ENCODE measurements around the gene GARIN3. TPM values are rescaled to one million over a fixed set of nuclear protein-coding genes. Genes with fewer than 3 reads are reported as not detected.

Gene GARIN3
- total RNA-seq, 1 donor from 2014 or later = not detected

- H3K4me3 ChIP-seq = no peak overlapping the region
- no peak for ATAC-seq
These were observed 10.8 kb downstream of the GARIN3 start for GRCh38 chr5:157155297-157155696.

GRCh38 chr5:157150995-157151394, 15.1 kb downstream of the GARIN3 start:
- DNase-seq = no peak
- intact Hi-C loops (cut with DNase I) = no loop called here
- Histone ChIP-seq H3K4me1 (no peaks in the 10 kb centered on the region), H3K36me3 (no peaks in the 10 kb centered on the region), H3K27me3 (no peaks in the 10 kb centered on the region), H3K4me3 (no peak overlapping the region), H3K9me3 (no peaks in the 10 kb centered on the region), H3K27ac (no peak overlapping the region)
- ATAC-seq = no peak
- TF ChIP-seq CTCF (IDR thresholded peaks at IDR 0.05) = no peak

More at GRCh38 chr5:157155297-157155696, 10.8 kb downstream of the GARIN3 start:
- DNase-seq = no peak
- Histone ChIP-seq H3K36me3 (no peaks in the 10 kb centered on the region), H3K27me3 (no peaks in the 10 kb centered on the region), H3K4me1 (no peaks in the 10 kb centered on the region), H3K27ac (no peak overlapping the region), H3K9me3 (no peaks in the 10 kb centered on the region)
- no peak for TF ChIP-seq CTCF (IDR thresholded peaks at IDR 0.05)
- intact Hi-C loops (cut with DNase I) = no loop called here

- no peaks in the 10 kb centered on the region for H3K4me1 ChIP-seq
- intact Hi-C loops (cut with DNase I) = no loop called here
- peak; percentile 93 for TF ChIP-seq CTCF (IDR thresholded peaks at IDR 0.05)
These were observed 17.1 kb downstream of the GARIN3 start for GRCh38 chr5:157148734-157149615.

GRCh38 chr5:157143127-157143971, 22.7 kb downstream of the GARIN3 start:
- Histone ChIP-seq H3K4me1 (peaks cover 14% of the 10 kb centered on the region), H3K27me3 (no peaks in the 10 kb centered on the region), H3K27ac (peak overlapping the region; percentile 95), H3K4me3 (peak overlapping the region; percentile 92), H3K36me3 (peaks cover 5% of the 10 kb centered on the region), H3K9me3 (no peaks in the 10 kb centered on the region)
- no peak for TF ChIP-seq CTCF (IDR thresholded peaks at IDR 0.05)
- intact Hi-C loops (cut with DNase I) = no loop called here
- ATAC-seq (peak; percentile 38), DNase-seq (peak; percentile 76)

More at GRCh38 chr5:157148734-157149615, 17.1 kb downstream of the GARIN3 start:
- ATAC-seq = peak; percentile 93
- no peaks in the 10 kb centered on the region for H3K27me3 ChIP-seq
- H3K27ac ChIP-seq = no peak overlapping the region
- no peak for DNase-seq
- no peaks in the 10 kb centered on the region for H3K36me3 ChIP-seq
- H3K9me3 ChIP-seq = no peaks in the 10 kb centered on the region
- H3K4me3 ChIP-seq = no peak overlapping the region

GRCh38 chr5:157142317-157143126, 23.5 kb downstream of the GARIN3 start, which contains the start of gene MED7:
TSS of gene MED7 (minus strand) at chr5:157142865. CDS start at chr5:157139431, 3,434 bp downstream.
- no peak for TF ChIP-seq CTCF (IDR thresholded peaks at IDR 0.05)
- intact Hi-C loops (cut with DNase I) = no loop called here
- peak; percentile 93 for DNase-seq

More at GRCh38 chr5:157142317-157143126, 23.5 kb downstream of the GARIN3 start, which contains the start of gene MED7:
- Histone ChIP-seq H3K36me3 (peaks cover 13% of the 10 kb centered on the region), H3K4me1 (peaks cover 14% of the 10 kb centered on the region), H3K27ac (peak within 1 kb of the TSS; percentile 95), H3K27me3 (no peaks in the 10 kb centered on the region), H3K4me3 (peak within 1 kb of the TSS; percentile 92), H3K9me3 (no peaks in the 10 kb centered on the region)
- ATAC-seq = peak; percentile 99

Measured in upper lobe of right lung (tissue), 1 donor.